HG02759 (cell line): Measurements from ENCODE around the gene PCDHA7.
"Not testable (repeated sequence)": the region's sequence is repeated elsewhere in the genome, so short reads cannot be mapped to it uniquely, and the experiment has no call there.

Experiments used
- ATAC-seq: cut with Tn5 transposase; IDR thresholded peaks from one replicate; pipeline ENCODE4 v1.9.1; 2021; ENCODE audit warnings: mild to moderate bottlenecking, moderate library complexity; ENCODE audit not compliant: unreplicated experiment

PCDHA7 gene

DNA sequence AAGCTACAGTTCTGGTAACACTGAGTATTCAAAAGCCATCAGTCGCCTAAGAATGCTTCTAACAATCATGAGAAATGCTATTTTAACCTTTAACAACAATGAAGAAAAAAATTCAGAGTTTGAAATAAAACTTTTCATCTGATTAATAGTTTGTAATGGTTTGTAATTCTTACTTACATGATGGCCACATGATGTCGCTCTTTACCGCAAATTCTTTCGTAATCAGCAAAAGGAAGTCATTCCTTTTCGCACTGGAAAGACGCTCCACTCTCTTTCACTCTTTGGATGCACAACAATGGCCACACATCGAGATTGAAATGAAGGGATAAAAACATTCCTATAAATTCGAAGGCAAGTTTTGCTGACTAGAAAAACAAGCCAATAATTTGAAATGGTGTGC lies at the start of gene PCDHA7:
Gene PCDHA7, plus strand, starts transcription at position 277 of the 400 bp plus-strand sequence. Its CDS starts 115 bp downstream, at position 392.
- no peak for ATAC-seq

- ATAC-seq: no peak
Observed at GRCh38 chr5:140785905-140786686, 48.0 kb upstream of the PCDHA7 start, which contains the start of gene PCDHA1. TSS of gene PCDHA1 (plus strand) at chr5:140786140.

DNA sequence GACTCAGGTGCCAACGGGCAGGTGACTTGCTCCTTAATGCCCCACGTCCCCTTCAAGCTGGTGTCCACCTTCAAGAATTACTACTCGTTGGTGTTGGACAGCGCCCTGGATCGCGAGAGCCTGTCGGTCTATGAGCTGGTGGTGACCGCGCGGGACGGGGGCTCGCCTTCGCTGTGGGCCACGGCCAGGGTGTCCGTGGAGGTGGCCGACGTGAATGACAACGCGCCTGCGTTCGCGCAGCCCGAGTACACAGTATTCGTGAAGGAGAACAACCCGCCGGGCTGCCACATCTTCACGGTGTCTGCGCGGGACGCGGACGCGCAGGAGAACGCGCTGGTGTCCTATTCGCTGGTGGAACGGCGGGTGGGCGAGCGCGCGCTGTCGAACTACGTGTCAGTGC lies 46.6 kb upstream of the PCDHA7 start:
- ATAC-seq: not testable (repeated sequence)

DNA sequence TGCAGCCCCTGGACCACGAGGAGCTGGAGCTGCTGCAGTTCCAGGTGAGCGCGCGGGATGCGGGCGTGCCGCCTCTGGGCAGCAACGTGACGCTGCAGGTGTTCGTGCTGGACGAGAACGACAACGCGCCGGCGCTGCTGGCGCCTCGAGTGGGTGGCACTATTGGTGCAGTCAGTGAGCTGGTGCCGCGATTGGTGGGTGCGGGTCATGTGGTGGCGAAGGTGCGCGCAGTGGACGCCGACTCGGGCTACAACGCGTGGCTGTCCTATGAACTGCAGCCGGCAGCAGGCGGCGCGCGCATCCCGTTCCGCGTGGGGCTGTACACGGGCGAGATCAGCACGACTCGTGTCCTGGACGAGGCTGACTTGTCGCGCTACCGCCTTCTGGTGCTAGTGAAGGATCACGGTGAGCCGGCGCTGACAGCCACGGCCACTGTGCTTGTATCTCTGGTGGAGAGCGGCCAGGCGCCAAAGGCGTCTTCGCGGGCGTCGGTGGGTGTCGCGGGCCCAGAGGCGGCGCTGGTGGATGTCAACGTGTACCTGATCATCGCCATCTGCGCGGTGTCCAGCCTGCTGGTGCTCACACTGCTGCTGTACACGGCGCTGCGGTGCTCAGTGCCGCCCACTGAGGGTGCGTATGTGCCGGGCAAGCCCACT lies 46.1 kb upstream of the PCDHA7 start:
- ATAC-seq: not testable (repeated sequence)

DNA sequence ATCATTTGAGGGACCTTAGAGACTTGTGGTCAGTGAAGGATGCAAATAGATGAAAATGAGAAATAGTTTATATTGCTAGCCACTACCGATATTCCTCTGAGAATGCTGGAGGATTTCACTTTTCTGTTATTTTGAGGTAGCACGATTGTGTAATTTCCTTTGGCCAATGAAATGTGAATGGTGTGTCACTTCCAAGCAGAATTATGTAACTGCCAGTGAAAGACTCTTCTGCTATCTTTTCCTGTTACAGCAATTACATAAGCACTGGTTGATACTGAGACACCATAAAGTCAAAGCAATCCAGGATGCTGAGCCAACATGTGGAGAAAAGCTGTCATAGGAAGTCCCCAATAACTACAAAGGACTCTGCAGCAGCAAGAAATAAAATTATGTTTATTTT lies 43.0 kb upstream of the PCDHA7 start:
- ATAC-seq: no peak

- no peak for ATAC-seq
Observed at GRCh38 chr5:140794595-140795258, 39.3 kb upstream of the PCDHA7 start, which contains the start of gene PCDHA2. TSS of gene PCDHA2 (plus strand) at chr5:140794852.

DNA sequence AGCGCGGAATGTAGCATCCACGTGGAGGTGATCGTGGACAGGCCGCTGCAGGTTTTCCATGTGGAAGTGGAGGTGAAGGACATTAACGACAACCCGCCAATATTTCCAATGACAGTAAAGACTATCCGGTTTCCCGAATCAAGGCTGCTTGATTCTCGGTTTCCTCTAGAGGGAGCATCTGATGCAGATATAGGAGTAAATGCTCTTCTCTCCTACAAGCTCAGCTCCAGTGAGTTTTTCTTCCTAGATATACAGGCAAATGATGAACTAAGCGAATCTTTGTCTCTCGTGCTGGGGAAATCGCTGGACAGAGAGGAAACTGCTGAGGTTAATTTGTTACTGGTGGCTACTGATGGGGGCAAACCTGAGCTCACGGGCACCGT lies 38.8 kb upstream of the PCDHA7 start:
- ATAC-seq: no peak

DNA sequence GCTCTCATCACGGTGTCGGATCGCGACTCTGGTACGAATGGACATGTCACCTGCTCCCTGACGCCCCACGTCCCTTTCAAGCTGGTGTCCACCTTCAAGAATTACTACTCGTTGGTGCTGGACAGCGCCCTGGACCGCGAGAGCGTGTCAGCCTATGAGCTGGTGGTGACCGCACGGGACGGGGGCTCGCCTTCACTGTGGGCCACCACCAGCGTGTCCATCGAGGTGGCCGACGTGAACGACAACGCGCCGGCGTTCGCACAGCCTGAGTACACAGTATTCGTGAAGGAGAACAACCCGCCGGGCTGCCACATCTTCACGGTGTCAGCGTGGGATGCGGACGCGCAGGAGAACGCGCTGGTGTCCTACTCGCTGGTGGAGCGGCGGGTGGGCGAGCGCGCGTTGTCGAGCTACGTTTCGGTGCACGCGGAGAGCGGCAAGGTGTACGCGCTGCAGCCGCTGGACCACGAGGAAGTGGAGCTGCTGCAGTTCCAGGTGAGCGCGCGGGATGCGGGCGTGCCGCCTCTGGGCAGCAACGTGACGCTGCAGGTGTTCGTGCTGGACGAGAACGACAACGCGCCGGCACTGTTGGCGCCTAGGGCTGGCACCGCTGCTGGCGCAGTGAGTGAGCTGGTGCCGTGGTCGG lies 37.9 kb upstream of the PCDHA7 start:
- not testable (repeated sequence) for ATAC-seq

- no peak for ATAC-seq
Observed at GRCh38 chr5:140796718-140797095, 37.4 kb upstream of the PCDHA7 start.

DNA sequence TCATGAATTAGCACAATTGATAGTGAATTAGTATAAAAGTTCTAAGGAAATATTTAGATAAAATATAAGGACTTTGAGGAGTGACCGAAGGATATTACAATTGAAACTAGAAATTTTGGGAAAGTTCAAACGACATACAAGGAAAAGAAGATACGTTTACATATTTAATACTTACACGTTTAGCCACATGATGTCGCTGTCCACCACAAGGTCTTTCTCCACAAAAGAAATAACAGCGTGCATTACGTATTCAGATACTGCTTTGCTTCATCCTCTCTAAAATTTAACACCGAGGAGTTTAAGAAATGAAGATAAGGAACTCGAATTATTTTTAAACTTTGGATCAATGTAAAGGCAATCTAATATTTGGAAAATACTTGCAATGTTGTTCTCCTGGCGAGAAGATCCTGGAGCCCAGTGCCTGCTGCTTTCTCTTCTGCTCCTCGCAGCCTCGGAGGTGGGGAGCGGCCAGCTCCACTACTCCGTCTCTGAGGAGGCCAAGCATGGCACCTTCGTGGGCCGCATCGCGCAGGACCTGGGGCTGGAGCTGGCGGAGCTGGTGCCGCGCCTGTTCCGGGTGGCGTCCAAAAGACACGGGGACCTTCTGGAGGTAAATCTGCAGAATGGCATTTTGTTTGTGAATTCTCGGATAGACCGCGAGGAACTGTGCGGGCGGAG lies 33.1 kb upstream of the PCDHA7 start, which contains the start of gene PCDHA3:
Gene PCDHA3, plus strand, starts transcription at position 242 of the 678 bp plus-strand sequence.
- ATAC-seq: no peak

GRCh38 chr5:140801494-140801841 lies 32.6 kb upstream of the PCDHA7 start:
- no peak for ATAC-seq

DNA sequence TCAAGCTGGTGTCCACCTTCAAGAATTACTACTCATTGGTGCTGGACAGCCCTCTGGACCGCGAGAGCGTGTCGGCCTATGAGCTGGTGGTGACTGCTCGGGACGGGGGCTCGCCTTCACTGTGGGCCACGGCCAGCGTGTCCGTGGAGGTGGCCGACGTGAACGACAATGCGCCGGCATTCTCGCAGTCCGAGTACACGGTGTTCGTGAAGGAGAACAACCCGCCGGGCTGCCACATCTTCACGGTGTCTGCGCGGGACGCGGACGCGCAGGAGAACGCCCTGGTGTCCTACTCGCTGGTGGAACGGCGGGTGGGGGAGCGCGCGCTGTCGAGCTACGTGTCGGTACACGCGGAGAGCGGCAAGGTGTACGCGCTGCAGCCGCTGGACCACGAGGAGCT lies 31.7 kb upstream of the PCDHA7 start:
- ATAC-seq: not testable (repeated sequence)

DNA sequence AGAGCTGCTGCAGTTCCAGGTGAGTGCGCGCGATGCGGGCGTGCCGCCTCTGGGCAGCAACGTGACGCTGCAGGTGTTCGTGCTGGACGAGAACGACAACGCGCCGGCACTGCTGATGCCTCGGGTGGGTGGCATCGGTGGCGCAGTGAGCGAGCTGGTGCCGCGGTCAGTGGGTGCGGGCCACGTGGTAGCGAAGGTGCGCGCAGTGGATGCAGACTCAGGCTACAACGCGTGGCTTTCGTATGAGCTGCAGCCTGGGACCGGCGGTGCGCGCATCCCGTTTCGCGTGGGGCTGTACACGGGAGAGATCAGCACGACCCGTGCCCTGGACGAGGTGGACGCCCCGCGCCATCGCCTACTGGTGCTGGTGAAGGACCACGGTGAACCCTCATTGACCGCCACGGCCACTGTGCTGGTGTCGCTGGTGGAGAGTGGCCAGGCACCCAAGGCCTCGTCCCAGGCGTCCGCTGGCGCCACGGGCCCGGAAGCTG lies 31.2 kb upstream of the PCDHA7 start:
- ATAC-seq: no peak

DNA sequence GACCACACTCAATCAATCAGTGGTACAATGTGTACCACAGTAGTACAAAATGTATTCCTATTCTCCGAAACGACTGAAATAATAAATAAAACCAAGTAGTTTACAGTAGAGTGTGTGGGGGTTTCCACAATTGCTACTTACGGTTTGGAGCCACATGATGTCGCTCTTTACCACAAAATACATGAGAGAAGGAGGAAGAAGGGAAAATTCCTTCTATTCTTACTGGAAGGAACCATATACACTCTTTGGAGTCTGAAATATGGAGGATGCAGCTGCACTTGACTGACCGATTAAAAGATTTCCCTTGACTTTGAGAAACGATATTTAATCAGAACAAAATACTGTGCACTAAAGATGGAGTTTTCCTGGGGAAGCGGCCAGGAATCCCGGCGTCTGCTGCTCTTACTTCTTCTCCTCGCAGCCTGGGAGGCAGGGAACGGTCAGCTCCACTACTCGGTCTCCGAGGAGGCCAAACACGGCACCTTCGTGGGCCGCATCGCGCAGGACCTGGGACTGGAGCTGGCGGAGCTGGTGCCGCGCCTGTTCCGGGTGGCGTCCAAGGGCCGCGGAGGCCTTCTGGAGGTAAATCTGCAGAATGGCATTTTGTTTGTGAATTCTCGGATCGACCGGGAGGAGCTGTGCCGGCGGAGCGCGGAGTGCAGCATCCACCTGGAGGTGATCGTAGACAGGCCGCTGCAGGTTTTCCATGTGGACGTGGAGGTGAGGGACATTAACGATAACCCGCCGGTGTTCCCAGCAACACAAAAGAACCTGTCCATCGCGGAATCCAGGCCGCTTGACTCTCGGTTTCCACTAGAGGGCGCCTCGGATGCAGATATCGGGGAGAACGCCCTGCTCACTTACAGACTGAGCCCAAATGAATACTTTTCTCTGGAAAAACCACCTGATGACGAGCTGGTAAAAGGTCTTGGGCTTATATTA lies 27.0 kb upstream of the PCDHA7 start, which contains the start of gene PCDHA4:
Gene PCDHA4, plus strand, starts transcription at position 235 of the 942 bp plus-strand sequence.
- no peak for ATAC-seq

- not testable (repeated sequence) for ATAC-seq
Observed at GRCh38 chr5:140808241-140808888, 25.7 kb upstream of the PCDHA7 start.

- no peak for ATAC-seq
Observed at GRCh38 chr5:140808889-140809291, 25.2 kb upstream of the PCDHA7 start.

DNA sequence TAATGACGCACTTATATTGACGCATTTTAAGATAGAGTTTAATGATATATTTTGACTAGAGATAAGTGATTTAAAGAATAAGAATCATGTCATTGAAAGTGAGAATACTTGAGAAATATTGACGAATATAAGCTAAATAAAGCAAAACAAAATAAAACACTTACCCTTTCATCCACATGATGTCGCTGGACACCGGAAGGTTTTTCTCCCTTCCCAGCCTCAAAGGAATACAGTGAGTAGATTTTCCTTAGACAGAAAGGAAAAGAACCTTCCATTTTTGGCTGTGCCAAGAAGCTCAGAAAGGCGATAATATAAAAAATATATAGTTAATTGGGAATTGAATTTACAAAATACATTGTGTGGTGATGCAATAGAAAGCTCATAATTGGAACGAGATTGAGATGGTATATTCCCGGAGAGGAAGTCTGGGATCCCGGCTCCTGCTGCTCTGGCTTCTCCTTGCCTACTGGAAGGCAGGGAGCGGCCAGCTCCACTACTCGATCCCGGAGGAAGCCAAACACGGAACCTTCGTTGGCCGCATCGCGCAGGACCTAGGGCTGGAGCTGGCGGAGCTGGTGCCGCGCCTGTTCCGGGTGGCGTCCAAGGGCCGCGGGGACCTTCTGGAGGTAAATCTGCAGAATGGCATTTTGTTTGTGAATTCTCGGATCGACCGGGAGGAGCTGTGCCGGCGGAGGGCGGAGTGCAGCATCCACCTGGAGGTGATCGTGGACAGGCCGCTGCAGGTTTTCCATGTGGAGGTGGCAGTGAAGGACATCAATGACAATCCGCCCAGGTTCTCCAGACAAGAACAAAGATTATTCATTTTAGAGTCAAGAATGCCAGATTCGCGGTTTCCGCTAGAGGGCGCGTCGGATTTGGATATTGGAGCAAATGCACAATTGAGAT lies 12.4 kb upstream of the PCDHA7 start, which contains the start of gene PCDHA5:
Gene PCDHA5, plus strand, starts transcription at position 239 of the 906 bp plus-strand sequence.
- ATAC-seq: no peak

DNA sequence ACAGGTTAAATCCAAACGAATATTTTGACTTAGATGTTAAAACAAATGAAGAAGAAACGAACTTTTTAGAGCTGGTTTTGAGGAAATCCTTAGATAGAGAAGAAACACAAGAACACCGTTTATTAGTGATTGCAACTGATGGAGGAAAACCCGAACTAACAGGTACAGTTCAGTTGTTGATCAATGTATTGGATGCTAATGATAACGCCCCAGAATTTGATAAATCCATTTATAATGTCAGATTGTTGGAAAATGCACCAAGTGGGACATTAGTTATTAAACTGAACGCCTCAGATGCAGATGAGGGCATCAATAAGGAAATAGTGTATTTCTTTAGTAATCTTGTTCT lies 11.8 kb upstream of the PCDHA7 start:
- ATAC-seq: no peak
